ENCODE results near the gene UNC93B1.

UNC93B1 gene

DNA sequence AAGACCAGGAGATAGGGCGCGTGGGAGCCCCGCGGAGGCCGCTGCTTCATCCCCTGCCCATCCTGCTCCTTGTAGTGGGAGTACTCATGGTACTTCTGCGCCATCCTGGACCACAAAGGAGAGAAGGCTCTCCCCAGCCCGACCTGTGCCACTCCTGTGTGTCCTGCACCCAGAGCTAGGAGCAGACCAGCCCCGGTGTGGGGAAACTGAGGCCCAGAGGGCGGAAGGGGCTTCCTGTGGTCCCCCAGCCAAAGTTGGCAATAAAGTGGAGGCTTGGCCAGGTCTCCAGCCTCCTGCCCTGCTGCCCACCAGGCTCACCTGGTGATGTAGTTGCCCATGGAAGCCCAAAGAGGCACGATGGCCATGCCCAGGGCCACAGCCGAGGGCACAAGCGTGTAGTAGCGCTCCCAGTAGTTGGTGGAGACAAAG lies 4.7 kb downstream of the UNC93B1 start:
- H2AFZ ChIP-seq (ENCODE audit: low read depth, low read length): no peak overlapping the region
- no peaks in the 10 kb centered on the region for H3K36me3 ChIP-seq (ENCODE audit: insufficient read depth, low read length)
- H3K4me2 ChIP-seq (ENCODE audit: insufficient read depth, low read length): no peak overlapping the region
- ATAC-seq (ENCODE audit: insufficient read depth, low read depth): no peak
- peaks cover 5% of the 10 kb centered on the region; the same call in 1 of the 2 replicates for H4K20me1 ChIP-seq (ENCODE audit: insufficient read depth, low read length)
- TF ChIP-seq EZH2 (IDR thresholded peaks at IDR 0.05; ENCODE audit: borderline replicate concordance, low read depth, low read length, severe bottlenecking): no peak
- TF ChIP-seq, protein P1, sequence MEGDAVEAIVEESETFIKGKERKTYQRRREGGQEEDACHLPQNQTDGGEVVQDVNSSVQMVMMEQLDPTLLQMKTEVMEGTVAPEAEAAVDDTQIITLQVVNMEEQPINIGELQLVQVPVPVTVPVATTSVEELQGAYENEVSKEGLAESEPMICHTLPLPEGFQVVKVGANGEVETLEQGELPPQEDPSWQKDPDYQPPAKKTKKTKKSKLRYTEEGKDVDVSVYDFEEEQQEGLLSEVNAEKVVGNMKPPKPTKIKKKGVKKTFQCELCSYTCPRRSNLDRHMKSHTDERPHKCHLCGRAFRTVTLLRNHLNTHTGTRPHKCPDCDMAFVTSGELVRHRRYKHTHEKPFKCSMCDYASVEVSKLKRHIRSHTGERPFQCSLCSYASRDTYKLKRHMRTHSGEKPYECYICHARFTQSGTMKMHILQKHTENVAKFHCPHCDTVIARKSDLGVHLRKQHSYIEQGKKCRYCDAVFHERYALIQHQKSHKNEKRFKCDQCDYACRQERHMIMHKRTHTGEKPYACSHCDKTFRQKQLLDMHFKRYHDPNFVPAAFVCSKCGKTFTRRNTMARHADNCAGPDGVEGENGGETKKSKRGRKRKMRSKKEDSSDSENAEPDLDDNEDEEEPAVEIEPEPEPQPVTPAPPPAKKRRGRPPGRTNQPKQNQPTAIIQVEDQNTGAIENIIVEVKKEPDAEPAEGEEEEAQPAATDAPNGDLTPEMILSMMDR (IDR thresholded peaks at IDR 0.05; ENCODE audit: borderline replicate concordance, extremely low read depth, low read length, poor library complexity, severe bottlenecking): no peak
- H3K27me3 ChIP-seq (ENCODE audit: insufficient read depth, low read length, poor library complexity): peaks cover 10% of the 10 kb centered on the region
- H3K27ac ChIP-seq (ENCODE audit: low read length): no peak overlapping the region
- no peaks in the 10 kb centered on the region for H3K9me3 ChIP-seq (ENCODE audit: insufficient read depth, low read length, severe bottlenecking)
- no peak overlapping the region for H3K4me3 ChIP-seq (ENCODE audit: low read depth in 1 of 2, low read length in 2 of 2)
- no peaks in the 10 kb centered on the region for H3K79me2 ChIP-seq (ENCODE audit: insufficient read depth, low read length)
- no peak for DNase-seq
- H3K4me1 ChIP-seq (ENCODE audit: insufficient read depth, low read length): peaks cover 6% of the 10 kb centered on the region
- no peak overlapping the region for H3K9ac ChIP-seq (ENCODE audit: low read depth, low read length)

DNA sequence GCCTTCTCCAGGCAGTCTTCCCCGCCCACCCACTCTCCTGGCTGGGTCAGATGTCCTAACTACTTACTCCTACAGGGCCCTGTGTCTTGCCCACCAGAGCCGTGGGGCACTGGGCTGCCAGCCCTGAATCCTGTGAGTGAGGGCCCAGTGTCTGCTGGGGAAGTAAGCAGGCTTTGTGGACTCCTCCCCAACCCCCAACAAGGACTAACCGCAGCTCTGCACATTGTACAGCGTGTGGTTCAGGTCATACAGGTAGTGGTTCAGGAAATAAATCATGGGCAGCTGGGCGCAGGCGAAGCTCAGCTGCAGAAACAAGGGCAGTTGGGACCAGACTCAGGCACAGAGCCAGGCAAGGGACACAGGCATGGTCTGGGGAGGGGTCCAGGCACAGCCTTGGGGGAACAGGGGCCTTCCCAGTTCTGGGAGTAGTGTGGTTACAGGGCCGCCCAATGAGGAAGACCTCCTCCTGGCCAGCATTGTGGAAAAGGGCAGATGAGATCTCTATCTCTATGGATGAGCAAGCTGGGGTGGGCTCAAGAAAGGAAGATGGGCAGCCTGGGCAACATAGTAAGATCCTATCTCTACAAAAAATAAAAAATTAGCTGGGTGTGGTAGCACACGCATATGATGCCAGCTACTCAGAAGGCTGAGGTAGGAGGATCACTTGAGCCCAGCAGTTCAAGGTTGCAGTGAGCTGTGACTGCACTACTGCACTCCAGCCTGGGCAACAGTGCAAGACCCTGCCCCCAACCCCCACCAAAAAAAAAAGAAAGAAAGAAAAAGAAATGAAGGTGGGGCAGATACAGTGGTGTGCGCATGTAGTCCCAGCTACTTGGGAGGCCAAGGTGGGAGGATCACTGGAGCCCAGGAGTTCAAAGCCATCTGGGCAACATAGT lies 5.5 kb downstream of the UNC93B1 start:
- no peaks in the 10 kb centered on the region for H3K36me3 ChIP-seq (ENCODE audit: insufficient read depth, low read length)
- DNase-seq (no peak), ATAC-seq (ENCODE audit: insufficient read depth, low read depth) (no peak)
- no peak overlapping the region for H3K9ac ChIP-seq (ENCODE audit: low read depth, low read length)
- no peak overlapping the region for H3K4me3 ChIP-seq (ENCODE audit: low read depth in 1 of 2, low read length in 2 of 2)
- no peak overlapping the region for H2AFZ ChIP-seq (ENCODE audit: low read depth, low read length)
- no peak overlapping the region for H3K27ac ChIP-seq (ENCODE audit: low read length)
- H4K20me1 ChIP-seq (ENCODE audit: insufficient read depth, low read length): peaks cover 5% of the 10 kb centered on the region; the same call in 1 of the 2 replicates
- H3K4me2 ChIP-seq (ENCODE audit: insufficient read depth, low read length): no peak overlapping the region
- H3K27me3 ChIP-seq (ENCODE audit: insufficient read depth, low read length, poor library complexity): peaks cover 3% of the 10 kb centered on the region
- H3K79me2 ChIP-seq (ENCODE audit: insufficient read depth, low read length): no peaks in the 10 kb centered on the region
- no peak for TF ChIP-seq EZH2 (IDR thresholded peaks at IDR 0.05; ENCODE audit: borderline replicate concordance, low read depth, low read length, severe bottlenecking)
- TF ChIP-seq, protein P1 (IDR thresholded peaks at IDR 0.05; ENCODE audit: borderline replicate concordance, extremely low read depth, low read length, poor library complexity, severe bottlenecking): no peak
- H3K4me1 ChIP-seq (ENCODE audit: insufficient read depth, low read length): 0 out of 2 replicates have a peak, but pooled peaks cover 3% of the 10 kb centered on the region
- no peaks in the 10 kb centered on the region for H3K9me3 ChIP-seq (ENCODE audit: insufficient read depth, low read length, severe bottlenecking)

DNA sequence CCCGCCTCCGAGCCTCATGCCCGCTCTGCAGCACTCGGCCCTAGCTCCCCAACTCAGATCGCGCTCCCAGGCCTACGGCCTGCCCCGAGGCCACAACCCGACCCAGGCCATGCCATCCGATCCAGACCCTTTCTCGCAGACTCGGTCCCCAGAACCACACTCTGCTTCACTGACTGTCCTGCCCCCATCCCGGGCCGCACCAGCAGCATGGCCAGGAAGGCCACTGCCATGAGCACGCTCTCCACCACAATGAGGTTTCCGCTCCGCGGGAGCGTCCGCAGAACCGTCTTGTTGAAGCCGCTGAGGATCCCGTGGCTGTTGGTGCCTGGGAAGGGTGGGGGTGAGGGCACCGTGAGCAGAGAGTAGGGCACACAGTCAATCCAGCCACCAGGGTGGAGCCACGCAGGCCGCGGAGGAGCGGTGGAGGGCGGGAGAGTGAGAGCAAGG lies 6.4 kb downstream of the UNC93B1 start:
- no peaks in the 10 kb centered on the region for H3K27me3 ChIP-seq (ENCODE audit: insufficient read depth, low read length, poor library complexity)
- no peaks in the 10 kb centered on the region for H3K79me2 ChIP-seq (ENCODE audit: insufficient read depth, low read length)
- no peak overlapping the region for H3K9ac ChIP-seq (ENCODE audit: low read depth, low read length)
- no peaks in the 10 kb centered on the region for H3K36me3 ChIP-seq (ENCODE audit: insufficient read depth, low read length)
- TF ChIP-seq, protein P1 (IDR thresholded peaks at IDR 0.05; ENCODE audit: borderline replicate concordance, extremely low read depth, low read length, poor library complexity, severe bottlenecking): no peak
- TF ChIP-seq EZH2 (IDR thresholded peaks at IDR 0.05; ENCODE audit: borderline replicate concordance, low read depth, low read length, severe bottlenecking): no peak
- ATAC-seq (ENCODE audit: insufficient read depth, low read depth) (no peak), DNase-seq (no peak)
- H2AFZ ChIP-seq (ENCODE audit: low read depth, low read length): no peak overlapping the region
- H3K4me1 ChIP-seq (ENCODE audit: insufficient read depth, low read length): 0 out of 2 replicates have a peak, but pooled peaks cover 3% of the 10 kb centered on the region
- no peak overlapping the region for H3K4me2 ChIP-seq (ENCODE audit: insufficient read depth, low read length)
- no peak overlapping the region for H3K4me3 ChIP-seq (ENCODE audit: low read depth in 1 of 2, low read length in 2 of 2)
- H3K9me3 ChIP-seq (ENCODE audit: insufficient read depth, low read length, severe bottlenecking): no peaks in the 10 kb centered on the region
- H4K20me1 ChIP-seq (ENCODE audit: insufficient read depth, low read length): peaks cover under 1% of the 10 kb centered on the region; the same call in 1 of the 2 replicates
- no peak overlapping the region for H3K27ac ChIP-seq (ENCODE audit: low read length)

Data from DND-41 (cell line).